GM12875 (cell line): Measurements from ENCODE around the gene DLGAP4.
A peak's percentile ranks its signal among the peaks of the same experiment; 100 is the strongest.

Source experiments
- H3K4me3 ChIP-seq: one replicate; pipeline ENCODE4 v1.5.1; 2011; ENCODE audit warnings: low read depth, low read length, control low read depth
- TF ChIP-seq, protein P1 (sequence below): IDR thresholded peaks from 2 replicates; pipeline ENCODE4 v1.5.1; 2011; ENCODE audit warnings: low read depth, mild to moderate bottlenecking, control low read depth, inconsistent platforms, low read length, moderate library complexity, borderline replicate concordance; ENCODE audit not compliant: insufficient read depth

Gene DLGAP4

GRCh38 chr20:36491901-36492617 lies 185.9 kb downstream of the DLGAP4 start:
- H3K4me3 ChIP-seq, result no peak overlapping the region

GRCh38 chr20:36493051-36493800 lies 187.1 kb downstream of the DLGAP4 start:
- no peak overlapping the region for H3K4me3 ChIP-seq
- TF ChIP-seq, protein P1, sequence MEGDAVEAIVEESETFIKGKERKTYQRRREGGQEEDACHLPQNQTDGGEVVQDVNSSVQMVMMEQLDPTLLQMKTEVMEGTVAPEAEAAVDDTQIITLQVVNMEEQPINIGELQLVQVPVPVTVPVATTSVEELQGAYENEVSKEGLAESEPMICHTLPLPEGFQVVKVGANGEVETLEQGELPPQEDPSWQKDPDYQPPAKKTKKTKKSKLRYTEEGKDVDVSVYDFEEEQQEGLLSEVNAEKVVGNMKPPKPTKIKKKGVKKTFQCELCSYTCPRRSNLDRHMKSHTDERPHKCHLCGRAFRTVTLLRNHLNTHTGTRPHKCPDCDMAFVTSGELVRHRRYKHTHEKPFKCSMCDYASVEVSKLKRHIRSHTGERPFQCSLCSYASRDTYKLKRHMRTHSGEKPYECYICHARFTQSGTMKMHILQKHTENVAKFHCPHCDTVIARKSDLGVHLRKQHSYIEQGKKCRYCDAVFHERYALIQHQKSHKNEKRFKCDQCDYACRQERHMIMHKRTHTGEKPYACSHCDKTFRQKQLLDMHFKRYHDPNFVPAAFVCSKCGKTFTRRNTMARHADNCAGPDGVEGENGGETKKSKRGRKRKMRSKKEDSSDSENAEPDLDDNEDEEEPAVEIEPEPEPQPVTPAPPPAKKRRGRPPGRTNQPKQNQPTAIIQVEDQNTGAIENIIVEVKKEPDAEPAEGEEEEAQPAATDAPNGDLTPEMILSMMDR, result peak; percentile 28; the same call in 1 of the 2 replicates

More at GRCh38 chr20:36491901-36492617, 185.9 kb downstream of the DLGAP4 start:
- TF ChIP-seq, protein P1, result no peak

DNA sequence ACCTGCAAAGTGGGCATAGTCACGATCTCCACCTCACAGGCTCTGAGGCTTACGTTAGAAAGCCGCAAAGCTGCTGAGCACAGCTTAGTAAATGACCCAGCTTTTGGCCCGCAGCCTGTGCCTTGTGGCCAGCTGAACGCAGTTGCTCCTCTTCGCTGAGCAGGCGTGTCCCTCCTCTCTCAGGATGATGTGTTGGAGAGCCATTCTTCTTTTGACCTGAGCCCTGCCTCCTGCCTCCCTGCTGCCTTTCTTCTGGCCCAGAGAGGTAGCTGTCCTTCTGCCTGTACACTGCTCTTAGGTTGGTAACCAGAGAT lies 187.6 kb downstream of the DLGAP4 start:
- no peak overlapping the region for H3K4me3 ChIP-seq
- TF ChIP-seq, protein P1, result no peak

DNA sequence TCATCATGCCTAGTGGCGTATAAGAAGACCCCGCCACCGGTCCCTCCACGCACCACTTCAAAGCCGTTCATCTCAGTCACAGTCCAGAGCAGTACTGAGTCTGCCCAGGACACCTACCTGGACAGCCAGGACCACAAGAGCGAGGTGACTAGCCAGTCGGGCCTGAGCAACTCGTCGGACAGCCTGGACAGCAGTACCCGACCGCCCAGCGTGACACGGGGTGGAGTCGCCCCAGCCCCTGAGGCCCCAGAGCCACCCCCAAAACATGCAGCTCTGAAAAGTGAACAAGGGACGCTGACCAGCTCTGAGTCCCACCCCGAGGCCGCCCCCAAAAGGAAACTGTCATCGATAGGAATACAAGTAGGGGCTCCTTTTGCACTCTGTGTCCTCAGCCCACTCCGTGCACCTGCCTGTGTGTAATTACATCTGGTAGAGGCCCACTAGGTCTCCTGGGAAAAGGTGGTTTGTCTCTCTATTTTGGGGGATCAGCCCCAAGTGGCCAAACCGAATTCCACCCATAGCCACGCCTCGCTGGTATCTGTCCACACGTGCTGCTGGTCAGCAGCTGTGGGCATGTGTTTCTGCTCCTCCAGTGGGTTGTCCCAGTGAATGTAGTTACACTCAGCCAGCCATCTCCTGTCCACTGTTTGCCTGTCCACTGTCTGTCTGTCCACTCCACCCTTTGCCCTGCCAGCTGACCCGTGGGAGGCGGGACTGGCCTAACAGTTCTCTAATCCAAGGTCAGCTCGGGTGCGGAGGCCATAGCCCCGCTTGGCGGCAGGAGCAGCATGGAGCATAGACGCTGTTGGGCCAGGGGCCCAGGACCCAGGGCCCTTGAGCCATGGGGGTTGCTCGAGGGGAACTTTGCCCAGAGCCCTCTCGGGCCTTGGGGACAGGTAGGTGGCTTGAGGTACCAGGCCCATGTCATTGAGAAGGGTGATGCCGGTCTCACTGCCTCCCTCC lies 190.8 kb downstream of the DLGAP4 start:
- TF ChIP-seq, protein P1, result no peak
- H3K4me3 ChIP-seq, result no peak overlapping the region

DNA sequence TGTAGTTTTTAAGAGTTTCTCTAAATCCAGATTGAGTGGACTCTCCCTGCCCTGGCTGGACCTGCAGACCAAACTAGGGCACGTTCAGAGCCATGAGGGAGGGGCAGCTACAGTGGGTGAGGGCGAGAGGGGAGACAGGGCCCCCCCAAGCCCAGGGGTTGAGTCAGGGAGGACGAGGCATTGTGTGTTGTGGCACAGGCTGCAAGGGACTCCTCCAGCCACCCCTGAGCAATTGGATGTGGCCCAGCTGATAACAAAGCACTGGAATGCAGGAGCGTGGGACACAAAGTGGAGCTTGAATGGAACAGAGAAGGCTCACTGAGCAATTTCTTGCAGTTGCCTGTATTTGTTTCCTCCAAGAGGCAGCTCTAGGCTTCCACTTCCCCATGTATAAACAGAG lies 191.7 kb downstream of the DLGAP4 start:
- TF ChIP-seq, protein P1, result no peak
- no peak overlapping the region for H3K4me3 ChIP-seq

DNA sequence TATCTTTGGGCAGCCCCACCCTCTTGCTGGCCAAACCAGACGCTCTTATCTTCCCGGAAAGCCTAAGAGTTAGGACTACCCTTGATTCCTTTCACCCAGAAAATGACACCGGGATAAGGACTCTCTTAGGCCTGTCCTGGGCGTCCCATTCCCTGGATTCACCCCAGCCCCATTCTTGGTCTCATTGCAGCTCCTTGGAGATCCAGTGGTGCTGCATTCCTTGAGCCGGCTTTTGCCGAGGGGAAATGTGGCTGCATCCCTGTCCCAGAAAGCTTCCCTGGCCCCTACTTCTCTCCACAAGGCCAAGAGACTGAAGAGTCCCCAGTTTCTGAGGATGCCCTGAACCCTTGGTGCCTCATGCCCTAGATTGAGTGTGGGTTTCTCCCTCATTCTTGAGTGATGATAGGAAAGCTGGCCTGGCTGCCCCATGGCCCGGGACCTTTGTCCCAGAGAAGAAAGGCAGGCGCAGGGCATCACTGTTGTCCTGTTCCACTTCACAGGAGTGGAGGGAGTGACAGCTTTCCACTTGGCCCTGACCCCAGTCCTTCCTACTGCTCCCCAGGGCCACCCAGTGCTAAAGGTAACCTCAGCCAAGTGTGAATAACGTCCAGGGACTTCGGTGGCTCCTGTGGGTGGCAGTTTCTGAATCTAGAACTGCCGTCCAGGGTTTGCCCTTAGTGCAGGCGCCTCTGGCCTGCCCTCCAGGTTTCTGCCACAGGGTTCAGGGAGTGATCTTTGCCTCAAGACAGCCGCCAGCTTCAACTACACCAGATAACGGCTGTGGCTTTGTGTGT lies 192.4 kb downstream of the DLGAP4 start:
- TF ChIP-seq, protein P1, result no peak
- no peak overlapping the region for H3K4me3 ChIP-seq
